Stimulated activated CD4-positive, alpha-beta T cell treated with anti-CD3 and anti-CD28 coated beads, TNF-alpha, amount 100 ng/mL, for 1 hour (primary cell): ENCODE measurements around the gene CDC14B.
"Not testable (repeated sequence)": the region's sequence is repeated elsewhere in the genome, so short reads cannot be mapped to it uniquely, and the experiment has no call there.

Experiments used
- DNase-seq, 3 donors: peaks; one replicate each; pipeline ENCODE4 v3.0.0-alpha.2; 2020; ENCODE audit warnings: low read depth in 3 of 3, low spot score in 1 of 3

CDC14B gene

GRCh38 chr9:96626912-96627311, 7.3 kb upstream of the CDC14B start:
- DNase-seq: no peak

- no peak for DNase-seq
Measured at GRCh38 chr9:96621618-96622017, 2.0 kb upstream of the CDC14B start.

- no peak for DNase-seq
Measured at GRCh38 chr9:96620832-96621269, 1.2 kb upstream of the CDC14B start.

GRCh38 chr9:96620181-96620514, 505 bp upstream of the CDC14B start:
- no peak for DNase-seq

- DNase-seq: no peak
Measured at GRCh38 chr9:96619124-96619465, 548 bp downstream of the CDC14B start.

- DNase-seq: peak in 1 of 3 donors; percentile 3
Measured at GRCh38 chr9:96618209-96619123, 1.2 kb downstream of the CDC14B start.

GRCh38 chr9:96617439-96618185, 2.0 kb downstream of the CDC14B start:
- DNase-seq: no peak

GRCh38 chr9:96616817-96617438, 2.7 kb downstream of the CDC14B start:
- DNase-seq: no peak

GRCh38 chr9:96615411-96615810, 4.2 kb downstream of the CDC14B start:
- DNase-seq: no peak

GRCh38 chr9:96614664-96615063, 5.0 kb downstream of the CDC14B start:
- DNase-seq: not testable (repeated sequence)

GRCh38 chr9:96612966-96613589, 6.6 kb downstream of the CDC14B start:
- no peak for DNase-seq

- DNase-seq: no peak
Measured at GRCh38 chr9:96612105-96612965, 7.3 kb downstream of the CDC14B start.

- DNase-seq: no peak
Measured at GRCh38 chr9:96611302-96611701, 8.3 kb downstream of the CDC14B start.

- DNase-seq: no peak
Measured at GRCh38 chr9:96609732-96610131, 9.9 kb downstream of the CDC14B start.

- DNase-seq: no peak
Measured at GRCh38 chr9:96607971-96608370, 11.7 kb downstream of the CDC14B start.

- no peak for DNase-seq
Measured at GRCh38 chr9:96605328-96605727, 14.3 kb downstream of the CDC14B start.

- no peak for DNase-seq
Measured at GRCh38 chr9:96604004-96604319, 15.7 kb downstream of the CDC14B start.

GRCh38 chr9:96603305-96604003, 16.2 kb downstream of the CDC14B start:
- no peak for DNase-seq

- no peak for DNase-seq
Measured at GRCh38 chr9:96599298-96599697, 20.3 kb downstream of the CDC14B start.

GRCh38 chr9:96596601-96597111, 23.0 kb downstream of the CDC14B start:
- DNase-seq: no peak
